Activated CD4-positive, CD25-positive, alpha-beta regulatory T cell treated with anti-CD3 and anti-CD28 coated beads, Interleukin-2, amount 50 U/mL, for 72 hours (primary cell): ENCODE results near the gene NR2F1-AS1.

Experiments used
- DNase-seq: peaks from one replicate; pipeline ENCODE4 v3.0.0; 2021

Gene NR2F1-AS1

GRCh38 chr5:93603078-93603792, 22.2 kb upstream of the NR2F1-AS1 start:
- DNase-seq = no peak

DNA sequence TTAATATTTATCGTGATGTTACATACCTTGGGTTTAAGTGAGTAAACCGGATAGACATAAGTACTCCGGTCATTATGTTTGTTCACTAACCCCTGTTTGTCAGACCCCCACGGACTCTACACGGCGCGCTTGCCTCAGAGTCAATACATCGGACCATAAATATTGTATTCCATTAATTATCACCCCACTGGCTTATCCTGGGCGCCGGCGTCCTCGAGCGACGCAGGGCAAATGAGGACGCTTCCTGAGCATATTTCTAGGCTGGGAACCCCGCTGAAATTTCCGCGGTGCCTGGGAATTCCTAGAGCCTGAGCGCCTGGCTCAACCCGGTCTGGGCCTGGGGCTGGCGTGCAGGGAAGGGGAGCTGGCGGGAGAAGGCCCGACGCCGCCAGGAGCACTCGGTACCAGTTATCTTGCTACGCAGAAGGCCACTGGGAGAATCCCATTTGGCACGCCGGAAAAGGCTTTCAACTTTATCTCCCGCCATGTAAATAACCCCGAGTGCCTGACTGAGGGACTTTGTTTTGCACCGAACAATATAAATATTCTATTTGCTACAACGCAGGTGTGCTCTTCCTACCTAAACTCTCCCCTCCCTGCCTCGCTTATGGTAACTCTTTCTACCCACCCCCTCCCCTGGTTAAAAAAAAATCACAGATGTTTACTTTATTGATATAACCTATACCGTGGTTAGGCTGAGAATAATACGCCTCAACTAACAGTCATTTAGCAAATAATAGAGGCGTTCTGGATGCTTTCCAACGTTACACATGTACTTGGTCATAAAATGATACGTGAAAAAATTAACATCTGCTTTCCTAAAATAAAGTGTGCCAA, 21.4 kb upstream of the NR2F1-AS1 start:
- DNase-seq = no peak

DNA sequence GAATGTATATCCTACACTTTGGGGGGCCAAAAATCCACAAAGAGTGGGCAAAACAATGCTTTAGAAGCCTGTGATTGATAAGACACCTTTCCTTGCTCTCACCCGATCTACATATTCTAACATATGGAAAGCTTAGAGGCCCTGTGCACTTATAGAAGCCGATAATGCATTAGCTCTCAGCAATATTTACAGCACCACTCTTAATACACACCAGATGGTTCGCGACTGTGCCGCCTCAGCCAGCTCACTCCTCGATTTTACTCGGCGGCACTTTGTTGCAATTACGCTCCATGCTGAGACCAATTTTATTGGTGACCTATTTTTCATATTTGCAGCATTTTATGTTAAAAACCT, 20.8 kb upstream of the NR2F1-AS1 start:
- DNase-seq = no peak

DNA sequence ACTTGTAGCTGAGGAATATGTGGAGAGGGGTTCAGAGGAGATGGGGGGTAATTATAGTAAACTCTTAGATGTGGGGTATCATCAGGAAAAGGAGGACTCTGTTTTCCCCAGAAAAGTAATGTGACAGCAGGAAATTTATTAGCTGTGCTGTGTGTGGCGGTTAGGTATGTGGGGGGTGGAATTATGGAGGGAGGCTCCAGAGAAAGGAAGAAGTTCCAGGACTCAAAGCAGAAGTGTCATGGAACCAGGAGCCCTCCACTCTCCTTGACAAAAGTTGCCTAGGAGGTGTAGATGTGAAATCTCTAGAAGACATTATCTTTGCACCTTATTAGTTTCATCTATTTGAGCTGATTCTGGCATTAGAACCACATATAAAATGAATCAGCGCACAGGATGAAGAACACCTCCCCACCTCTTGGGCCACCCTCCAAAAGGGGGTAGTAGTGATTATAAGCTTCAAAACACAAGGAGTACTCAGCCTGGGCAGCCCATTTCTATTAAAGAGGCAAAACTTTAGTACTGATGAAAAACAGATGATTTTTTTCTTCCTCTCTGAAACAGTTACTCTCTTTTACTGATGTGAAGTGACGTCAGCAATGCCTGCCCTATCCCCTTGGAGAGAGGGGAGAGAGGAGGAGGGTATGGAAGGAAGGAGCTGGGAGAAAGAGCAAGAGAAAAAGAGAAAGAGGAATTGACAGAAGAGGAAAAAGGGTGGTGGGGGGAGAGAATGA, 20.2 kb upstream of the NR2F1-AS1 start:
- no peak for DNase-seq

DNA sequence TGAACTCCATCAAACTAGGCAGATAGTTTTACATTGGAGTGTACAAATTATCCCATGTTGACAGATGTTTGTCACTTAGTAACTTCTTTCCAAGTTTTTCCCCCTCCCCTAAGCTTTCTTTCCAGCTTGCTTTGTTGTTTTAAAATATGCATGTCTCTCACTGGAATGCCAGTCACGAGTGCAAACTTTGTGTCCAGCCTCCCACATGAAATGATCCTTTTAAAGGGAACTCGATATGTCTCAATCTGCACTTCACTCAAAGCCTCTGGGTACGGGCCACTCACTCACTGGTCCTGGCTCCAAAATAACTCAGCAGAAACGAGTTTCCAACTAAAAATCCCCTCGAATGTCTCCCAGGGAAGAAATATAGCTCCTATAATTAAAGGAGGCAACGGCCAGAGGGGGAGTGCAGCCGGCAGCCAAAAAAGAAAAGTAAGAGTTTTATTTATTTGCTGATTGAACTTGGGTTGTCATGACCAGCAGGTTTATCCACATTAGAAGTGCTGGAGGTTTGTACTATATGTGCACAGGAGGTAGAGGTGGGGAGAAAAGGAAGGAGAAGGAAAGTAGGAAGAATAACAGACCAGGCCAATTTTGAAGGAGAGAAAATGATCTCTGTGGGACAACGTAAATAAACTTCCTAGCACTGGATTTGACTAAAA, 19.5 kb upstream of the NR2F1-AS1 start:
- DNase-seq = no peak

- no peak for DNase-seq
Measured at GRCh38 chr5:93599399-93600120, 18.5 kb upstream of the NR2F1-AS1 start.

DNA sequence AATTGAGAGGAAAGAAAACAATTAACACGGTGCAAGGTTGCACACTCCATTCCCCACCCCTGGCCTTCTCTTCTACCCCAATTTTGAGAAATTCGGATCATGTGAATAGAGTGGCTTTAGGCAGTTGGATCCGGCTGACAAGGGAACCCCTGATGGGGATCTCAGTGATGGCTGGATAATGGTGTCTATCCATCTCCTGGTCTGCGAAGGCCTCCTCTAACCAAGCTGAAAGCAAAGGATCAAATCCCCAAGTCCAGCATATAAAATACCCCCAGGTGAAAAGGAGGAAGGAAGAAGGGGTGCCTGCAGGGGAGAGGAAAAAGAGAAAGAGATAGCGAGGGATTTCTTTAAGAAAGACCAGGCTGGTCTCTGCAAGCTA, 18.0 kb upstream of the NR2F1-AS1 start:
- no peak for DNase-seq

- DNase-seq = no peak
Measured at GRCh38 chr5:93598091-93599000, 17.3 kb upstream of the NR2F1-AS1 start.

- DNase-seq = no peak
Measured at GRCh38 chr5:93596676-93597490, 15.9 kb upstream of the NR2F1-AS1 start.

DNA sequence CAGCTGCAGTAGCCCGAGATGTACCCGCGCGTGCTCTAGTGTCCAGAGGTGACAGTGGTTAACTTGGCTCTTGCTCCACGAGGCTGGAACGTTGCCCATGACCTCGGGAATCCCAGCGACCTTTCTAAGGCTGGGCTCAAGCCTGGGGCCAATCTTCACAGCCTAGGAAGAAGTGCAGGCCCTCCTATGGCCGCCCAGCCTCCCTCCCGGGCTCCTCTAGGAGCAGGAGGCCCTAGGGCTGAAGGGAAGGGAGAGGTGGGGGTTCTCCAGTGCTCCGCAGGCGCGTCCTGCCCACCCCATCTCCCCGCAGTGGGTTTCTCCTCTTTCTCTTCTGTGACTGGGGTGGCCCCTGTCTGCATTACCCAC, 15.3 kb upstream of the NR2F1-AS1 start:
- no peak for DNase-seq

DNA sequence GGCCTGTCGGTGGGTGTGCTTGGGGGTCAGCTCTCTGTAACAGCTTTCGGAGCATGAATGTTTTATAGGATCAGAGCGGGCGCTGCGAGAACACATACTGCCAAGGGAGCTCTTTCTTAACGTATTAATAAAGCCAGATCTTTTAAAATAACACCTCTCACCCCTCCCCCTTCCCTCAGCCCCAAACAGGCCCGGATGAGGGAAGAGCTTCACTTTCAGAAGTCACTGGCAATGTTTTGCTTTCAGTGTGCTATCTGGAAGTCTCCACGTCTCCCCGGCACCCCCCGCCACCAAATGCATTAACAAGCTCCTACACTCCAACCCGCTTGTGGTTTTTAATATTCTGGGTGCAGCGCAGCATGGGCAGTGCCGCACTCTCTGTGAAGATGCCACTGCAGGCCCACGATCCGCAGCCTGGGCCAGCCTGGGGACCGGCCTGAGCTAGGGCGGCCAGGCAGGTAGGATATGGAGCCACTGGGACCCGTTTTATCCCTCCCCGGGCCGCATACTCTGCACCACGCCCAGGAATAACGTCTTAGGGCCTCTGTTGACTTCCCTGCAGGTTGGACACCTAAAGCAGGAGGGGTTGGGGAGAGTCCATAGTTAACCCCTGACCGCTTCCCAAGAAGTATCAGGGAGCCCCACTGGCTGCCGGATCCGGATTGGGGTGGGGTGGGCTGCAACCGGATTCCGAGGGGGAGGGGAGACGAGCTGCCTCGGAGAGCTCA, 14.6 kb upstream of the NR2F1-AS1 start:
- DNase-seq = no peak

DNA sequence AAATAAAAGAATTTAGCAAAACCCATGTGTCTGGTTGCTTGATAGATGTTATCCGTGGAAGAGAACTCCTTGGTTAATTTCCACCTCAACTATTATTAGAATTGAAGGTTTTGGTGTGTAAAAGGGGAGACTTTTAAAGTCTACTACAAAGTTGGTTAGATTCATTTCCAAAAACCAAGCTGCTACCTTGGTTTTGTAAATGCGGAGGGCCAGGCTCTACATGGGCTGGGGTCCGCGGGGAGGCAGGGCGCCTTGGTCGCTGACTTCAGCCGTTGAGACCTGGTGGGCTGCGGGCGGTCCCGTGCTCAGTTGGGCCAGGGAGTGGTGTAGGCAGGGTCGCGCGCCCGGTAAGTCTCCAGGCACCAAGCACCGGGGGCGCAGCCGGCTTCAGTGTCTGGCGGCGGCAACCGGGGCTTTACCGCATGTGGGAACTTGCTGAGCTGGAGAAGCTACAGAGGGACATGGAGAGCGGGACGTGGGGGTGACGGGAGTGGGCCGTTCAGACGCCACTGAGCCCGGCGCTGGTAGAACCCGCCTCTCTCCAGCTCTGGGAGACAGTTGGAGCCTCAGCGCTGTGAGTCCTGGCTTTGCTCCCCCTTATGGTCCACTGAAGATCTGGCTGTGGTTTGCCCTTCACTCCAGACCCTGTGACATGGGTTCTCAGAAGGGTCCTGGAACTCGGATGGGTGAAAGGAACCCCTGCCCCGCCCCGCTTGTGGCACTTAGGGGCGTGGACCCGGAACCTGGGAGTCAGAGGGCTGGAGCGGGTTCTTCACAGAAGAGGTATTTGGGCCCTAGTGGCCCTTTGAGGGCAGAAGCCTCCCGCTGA, 13.8 kb upstream of the NR2F1-AS1 start:
- no peak for DNase-seq

DNA sequence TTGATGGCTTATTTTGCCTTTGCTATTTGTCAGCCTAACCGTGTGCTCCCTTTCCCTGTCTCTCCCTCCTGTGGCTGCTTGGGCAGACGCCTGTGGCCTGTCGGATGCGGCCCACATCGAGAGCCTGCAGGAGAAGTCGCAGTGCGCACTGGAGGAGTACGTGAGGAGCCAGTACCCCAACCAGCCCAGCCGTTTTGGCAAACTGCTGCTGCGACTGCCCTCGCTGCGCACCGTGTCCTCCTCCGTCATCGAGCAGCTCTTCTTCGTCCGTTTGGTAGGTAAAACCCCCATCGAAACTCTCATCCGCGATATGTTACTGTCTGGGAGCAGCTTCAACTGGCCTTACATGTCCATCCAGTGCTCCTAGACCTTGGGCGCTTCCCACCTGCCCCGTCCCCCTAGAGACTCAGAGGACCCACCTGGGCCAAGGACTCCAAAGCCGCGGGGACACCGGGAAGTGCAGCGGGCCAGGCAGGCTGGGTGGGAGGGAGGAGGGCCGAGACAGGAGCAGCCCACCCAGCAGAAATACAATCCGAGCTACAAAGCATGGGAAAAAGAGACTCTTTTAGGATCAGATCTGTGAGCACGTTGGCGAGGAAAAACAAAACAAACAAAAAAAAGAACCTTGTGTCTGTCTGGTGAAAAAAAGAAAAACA, 12.6 kb upstream of the NR2F1-AS1 start:
- DNase-seq = no peak

DNA sequence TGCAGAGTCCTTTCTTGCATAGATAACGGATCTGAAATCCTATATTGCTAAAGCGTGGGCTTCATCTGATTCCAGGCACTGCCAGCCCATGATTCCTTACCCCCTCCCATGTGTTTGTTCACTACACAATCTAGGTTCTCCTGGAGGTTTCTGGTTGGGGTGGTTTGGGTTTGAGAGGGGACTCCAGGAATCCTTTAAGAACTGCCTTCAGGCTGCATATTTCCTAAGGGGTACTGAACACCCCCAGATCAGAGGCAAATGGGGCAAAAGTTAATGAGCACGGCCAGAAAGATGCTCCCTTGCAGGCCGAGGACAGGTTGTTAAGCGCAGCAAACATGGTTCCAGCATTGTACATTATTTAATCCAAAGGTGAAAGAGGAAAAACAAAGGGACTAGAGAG, 11.9 kb upstream of the NR2F1-AS1 start:
- no peak for DNase-seq

DNA sequence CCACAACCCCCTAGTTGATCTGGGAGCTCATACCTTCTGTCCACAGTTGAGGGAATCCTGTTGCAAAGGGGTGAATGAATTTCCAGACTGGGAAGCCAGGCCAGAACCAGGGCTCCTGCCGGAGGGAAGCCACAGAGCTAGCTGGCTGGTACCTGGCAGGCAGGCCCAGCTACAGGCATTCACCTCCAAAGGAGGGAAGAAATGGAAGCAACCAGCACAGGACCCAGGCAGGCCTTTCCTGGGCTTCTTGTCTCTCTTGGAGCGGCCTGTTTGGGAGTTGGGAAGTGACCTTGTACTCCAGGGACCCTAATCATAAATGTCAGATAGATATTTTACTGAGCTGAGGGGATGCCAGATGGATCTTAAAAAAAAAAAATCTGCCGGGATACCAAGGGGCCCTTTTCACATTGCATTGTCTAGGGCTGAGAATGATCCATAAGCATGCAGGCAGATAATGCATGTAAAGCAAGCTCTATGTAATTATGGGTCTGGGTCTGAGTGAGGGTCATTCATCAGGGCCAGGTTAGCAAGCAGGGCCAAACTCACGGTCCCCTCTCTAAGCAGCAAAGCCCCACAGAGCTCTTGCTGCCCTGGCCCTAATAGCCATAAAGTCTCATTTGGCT, 10.4 kb upstream of the NR2F1-AS1 start:
- no peak for DNase-seq

GRCh38 chr5:93590493-93590892, 9.5 kb upstream of the NR2F1-AS1 start:
- DNase-seq = no peak

GRCh38 chr5:93589829-93590215, 8.8 kb upstream of the NR2F1-AS1 start:
- DNase-seq = no peak
